Activated naive CD8-positive, alpha-beta T cell (primary cell): ENCODE results near the gene RTN4RL1.

ENCODE experiments used
- H3K27ac Mint-ChIP-seq: one replicate; pipeline ENCODE4 v1.8.0; 2021; ENCODE audit warnings: mixed read lengths
- H3K27me3 Mint-ChIP-seq: one replicate; pipeline ENCODE4 v1.8.0; 2021; ENCODE audit warnings: mixed read lengths
- H3K36me3 Mint-ChIP-seq: one replicate; pipeline ENCODE4 v1.8.0; 2021; ENCODE audit warnings: mixed read lengths
- H3K4me1 Mint-ChIP-seq: one replicate; pipeline ENCODE4 v1.8.0; 2021; ENCODE audit warnings: low read depth, mixed read lengths
- H3K4me3 Mint-ChIP-seq: one replicate; pipeline ENCODE4 v1.8.0; 2021; ENCODE audit warnings: mild to moderate bottlenecking, mixed read lengths
- H3K9me3 Mint-ChIP-seq: one replicate; pipeline ENCODE4 v1.8.0; 2021; ENCODE audit warnings: low read depth, mixed read lengths

The RTN4RL1 gene

DNA sequence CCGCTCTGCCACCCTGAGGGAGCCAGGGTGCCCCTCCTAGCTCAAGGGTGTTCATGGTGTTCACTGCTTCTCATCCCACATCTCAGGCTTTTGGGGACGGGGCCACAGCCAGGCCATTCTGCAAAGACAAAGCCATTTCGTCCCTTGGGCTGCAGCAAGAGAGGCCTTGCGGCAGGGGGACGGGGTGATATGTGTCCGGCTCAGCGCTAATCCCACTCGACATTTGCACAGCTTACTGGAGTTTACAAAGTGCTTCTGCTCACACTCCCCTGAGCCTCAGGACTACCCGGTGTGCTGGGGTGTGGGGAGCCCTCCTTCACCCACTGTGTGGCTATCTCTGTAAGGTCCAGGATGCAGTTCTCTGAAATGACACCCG, 84.3 kb downstream of the RTN4RL1 start:
- H3K27ac Mint-ChIP-seq, result no peak overlapping the region

DNA sequence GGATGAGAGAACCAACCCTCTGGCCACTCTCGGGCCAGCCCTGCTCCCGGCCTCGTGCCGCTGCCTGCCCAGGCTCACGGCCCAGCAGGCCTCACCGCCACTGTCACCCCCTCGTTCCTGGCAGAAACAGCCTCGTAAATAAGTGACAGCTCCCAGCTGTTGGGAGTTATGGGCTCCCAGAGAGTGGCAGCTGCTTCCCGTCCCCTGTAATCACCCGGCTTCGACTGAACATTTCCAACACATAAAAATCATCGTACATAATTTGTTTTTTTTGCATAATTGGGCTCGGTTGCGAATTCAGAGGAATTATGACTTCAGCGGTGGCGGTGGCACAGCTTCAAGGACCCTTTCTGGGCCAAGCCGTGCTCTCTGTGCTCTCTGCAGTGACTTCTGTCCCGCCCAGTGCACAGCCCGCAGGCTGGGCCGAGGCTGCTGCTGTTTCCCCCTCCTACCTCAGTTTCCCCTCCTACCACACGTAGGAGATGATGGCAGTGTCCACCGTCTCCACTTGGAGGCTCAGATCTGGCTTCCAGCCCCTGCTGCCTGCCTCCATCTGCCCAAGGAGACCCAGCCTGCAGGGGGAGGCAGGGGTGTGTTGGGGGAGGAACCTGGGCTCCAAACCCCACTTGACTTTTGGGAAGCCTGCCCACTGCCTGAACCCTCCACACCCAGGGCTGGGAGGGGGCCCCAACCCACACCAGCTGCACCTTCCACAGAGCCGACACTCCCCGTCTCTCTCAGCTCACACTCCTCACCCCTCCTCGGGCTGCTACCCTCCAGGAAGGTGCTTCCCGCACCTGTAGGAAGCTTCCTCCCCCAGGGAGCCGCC, 84.9 kb downstream of the RTN4RL1 start:
- Mint-ChIP-seq H3K27me3 (no peaks in the 10 kb centered on the region), H3K4me3 (no peak overlapping the region), H3K4me1 (no peaks in the 10 kb centered on the region), H3K9me3 (no peaks in the 10 kb centered on the region), H3K27ac (no peak overlapping the region), H3K36me3 (no peaks in the 10 kb centered on the region)

More for the DNA sequence above, 84.3 kb downstream of the RTN4RL1 start:
- Mint-ChIP-seq H3K27me3 (no peaks in the 10 kb centered on the region), H3K4me3 (no peak overlapping the region), H3K36me3 (no peaks in the 10 kb centered on the region), H3K9me3 (no peaks in the 10 kb centered on the region), H3K4me1 (no peaks in the 10 kb centered on the region)

DNA sequence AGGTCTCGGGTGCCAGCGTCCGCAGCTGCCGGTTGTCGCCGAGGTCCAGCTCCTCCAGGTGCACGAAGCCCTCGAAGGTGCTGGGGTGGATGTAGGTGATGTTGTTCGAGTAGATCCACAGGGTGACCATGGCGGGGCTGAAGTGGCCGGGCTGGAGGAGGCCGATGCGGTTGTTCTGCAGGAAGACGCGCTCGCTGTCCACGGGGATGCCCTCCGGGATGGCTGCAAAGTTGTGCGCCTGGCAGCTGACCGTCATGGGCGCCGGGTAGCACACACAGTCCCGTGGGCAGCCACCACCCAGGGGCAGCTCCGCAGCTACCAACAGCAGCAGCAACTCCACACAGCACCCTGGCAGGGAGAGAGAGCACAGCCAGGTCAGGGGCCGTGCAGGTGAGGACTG, 87.7 kb downstream of the RTN4RL1 start:
- H3K27ac Mint-ChIP-seq, result no peak overlapping the region
- H3K4me3 Mint-ChIP-seq, result no peak overlapping the region
- H3K36me3 Mint-ChIP-seq, result no peaks in the 10 kb centered on the region
- H3K9me3 Mint-ChIP-seq, result no peaks in the 10 kb centered on the region
- no peaks in the 10 kb centered on the region for H3K4me1 Mint-ChIP-seq
- no peaks in the 10 kb centered on the region for H3K27me3 Mint-ChIP-seq

DNA sequence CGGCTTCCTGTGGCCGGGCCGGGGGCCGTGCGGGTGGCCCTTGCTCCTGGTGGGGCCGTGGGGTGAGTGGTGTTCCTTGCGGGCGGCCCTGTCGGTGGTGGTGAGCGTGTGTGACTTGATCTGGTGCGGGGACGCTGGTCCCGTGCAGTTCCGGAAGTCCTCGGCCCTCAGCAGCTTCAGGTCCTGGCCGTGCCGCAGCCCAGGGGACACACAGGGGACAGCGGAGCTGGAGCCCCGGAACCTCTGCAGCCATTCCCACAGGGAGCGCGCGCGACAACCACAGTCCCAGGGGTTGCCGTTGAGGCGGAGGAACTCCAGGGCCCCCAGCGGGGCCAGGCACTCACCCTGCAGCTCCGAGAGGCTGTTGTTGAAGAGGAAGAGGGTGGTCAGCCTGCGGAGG, 88.4 kb downstream of the RTN4RL1 start:
- Mint-ChIP-seq H3K9me3 (no peaks in the 10 kb centered on the region), H3K4me3 (no peak overlapping the region), H3K4me1 (no peaks in the 10 kb centered on the region), H3K36me3 (no peaks in the 10 kb centered on the region), H3K27me3 (no peaks in the 10 kb centered on the region), H3K27ac (no peak overlapping the region)

DNA sequence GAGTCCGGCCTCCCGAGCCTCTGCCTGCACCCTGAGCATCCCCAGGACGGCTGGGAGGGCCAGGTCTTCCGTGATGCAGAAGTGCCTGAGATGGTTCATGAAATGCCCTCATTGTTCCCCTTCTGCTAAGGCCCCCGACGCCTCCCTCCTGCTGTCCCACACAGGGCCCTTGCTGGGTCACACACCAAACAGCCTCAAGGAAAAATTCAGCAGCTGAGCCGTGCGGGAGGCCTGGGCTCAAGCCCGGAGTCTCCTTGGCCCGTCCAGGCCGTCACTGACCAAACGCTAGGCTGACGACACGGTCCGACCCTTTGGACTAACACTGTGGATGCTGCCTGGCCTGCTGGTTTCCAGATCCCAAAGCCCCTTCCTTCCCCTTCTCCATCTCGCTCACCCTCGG, 90.2 kb downstream of the RTN4RL1 start:
- Mint-ChIP-seq H3K27me3 (peaks cover 3% of the 10 kb centered on the region), H3K4me1 (no peaks in the 10 kb centered on the region), H3K4me3 (no peak overlapping the region), H3K9me3 (no peaks in the 10 kb centered on the region), H3K27ac (no peak overlapping the region), H3K36me3 (no peaks in the 10 kb centered on the region)

DNA sequence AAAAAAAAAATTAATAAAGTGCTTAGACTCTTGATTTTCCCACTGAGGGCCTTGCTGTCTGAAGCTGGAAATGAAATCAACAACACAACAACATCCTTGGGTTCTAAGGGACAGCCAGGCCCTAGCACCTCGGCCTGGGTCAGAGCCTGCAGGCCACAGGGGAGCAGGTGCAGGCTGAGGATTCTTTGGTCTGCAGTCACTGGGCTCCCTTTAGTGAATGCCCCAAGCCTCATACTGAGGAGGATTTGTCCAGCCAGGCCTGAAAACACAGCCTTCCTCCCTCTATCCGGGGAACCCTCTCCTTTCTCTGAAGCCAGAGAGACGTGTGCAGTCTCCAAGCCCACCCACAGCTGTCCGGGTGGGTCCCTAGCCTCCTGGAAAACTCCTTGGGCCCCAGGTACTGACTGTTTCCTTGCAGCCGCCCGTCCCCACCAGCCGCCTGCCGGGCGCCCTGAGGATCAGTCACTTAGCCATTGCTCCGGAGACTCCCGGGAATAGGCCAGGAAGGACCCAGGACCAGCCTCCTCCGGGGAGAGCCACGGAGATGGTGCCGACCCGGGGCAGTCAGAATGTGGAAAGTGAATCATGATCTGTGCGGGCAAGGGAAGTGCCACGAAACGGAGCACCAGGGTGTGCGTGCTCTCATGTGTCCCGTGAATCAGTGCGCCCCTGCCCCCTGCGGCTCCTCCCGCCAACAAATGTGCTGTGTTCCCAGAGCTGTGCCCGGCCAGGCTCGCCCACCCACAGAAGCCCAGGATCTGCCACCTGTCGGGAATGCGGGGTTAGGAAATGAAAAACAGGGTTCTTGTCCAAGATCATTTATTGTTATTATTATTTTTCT, 91.0 kb downstream of the RTN4RL1 start:
- Mint-ChIP-seq H3K27me3 (peaks cover 3% of the 10 kb centered on the region), H3K4me1 (no peaks in the 10 kb centered on the region), H3K27ac (no peak overlapping the region), H3K36me3 (no peaks in the 10 kb centered on the region), H3K9me3 (no peaks in the 10 kb centered on the region), H3K4me3 (no peak overlapping the region)

DNA sequence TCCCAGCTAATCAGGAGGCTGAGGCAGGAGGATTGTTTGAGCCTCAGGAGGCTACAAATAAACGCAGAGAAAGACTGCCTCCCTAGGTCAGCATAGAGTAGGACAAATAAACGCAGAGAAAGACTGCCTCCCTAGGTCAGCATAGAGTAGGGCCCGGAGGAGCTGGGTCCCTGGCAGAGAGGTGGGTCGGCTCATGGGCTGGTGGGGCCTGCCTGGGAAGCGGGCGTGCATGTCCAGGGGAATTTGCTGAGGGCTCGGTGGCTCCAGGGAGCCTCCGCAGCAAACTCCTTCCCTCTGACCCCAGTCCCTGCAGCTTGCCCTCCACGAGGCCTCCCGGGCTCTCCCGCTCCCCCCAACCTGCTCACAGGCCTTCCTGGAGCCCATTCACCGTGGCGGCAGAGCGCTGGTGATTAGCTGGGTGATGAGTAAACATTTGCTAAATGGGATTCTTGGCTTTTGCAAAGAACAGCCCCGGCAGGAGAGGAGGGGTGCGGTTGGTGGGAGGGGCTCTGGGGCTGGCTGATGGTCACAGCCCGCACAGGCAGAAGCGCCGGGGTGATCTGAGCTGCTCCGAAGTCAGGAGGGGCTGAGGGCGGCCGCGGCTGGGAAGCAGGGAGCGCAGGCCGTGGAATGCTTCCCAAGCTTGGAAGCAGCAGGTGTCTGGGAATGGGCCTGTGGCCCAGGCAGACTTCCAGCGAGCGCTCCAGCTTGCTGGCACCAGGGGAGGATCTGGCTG, 93.1 kb downstream of the RTN4RL1 start:
- no peaks in the 10 kb centered on the region for H3K9me3 Mint-ChIP-seq
- H3K36me3 Mint-ChIP-seq, result no peaks in the 10 kb centered on the region
- H3K4me1 Mint-ChIP-seq, result no peaks in the 10 kb centered on the region
- H3K4me3 Mint-ChIP-seq, result no peak overlapping the region
- peaks cover 3% of the 10 kb centered on the region for H3K27me3 Mint-ChIP-seq
- H3K27ac Mint-ChIP-seq, result no peak overlapping the region

DNA sequence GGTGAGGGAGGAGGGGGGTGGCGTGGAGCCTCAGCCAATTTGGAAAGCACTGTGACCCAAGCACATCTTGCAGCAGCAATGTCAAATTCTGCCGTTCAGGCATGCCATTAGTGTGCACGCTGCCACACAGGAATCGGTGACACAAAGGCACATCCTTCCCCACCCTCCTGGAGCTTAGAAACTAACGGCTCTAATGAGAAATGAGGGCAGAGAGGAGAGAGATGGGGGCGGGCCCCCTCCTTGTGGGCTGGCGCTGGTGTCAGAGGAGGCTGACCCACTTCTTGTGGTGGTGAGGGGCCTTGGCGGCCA, 94.8 kb downstream of the RTN4RL1 start:
- H3K36me3 Mint-ChIP-seq, result no peaks in the 10 kb centered on the region
- H3K4me3 Mint-ChIP-seq, result no peak overlapping the region
- H3K9me3 Mint-ChIP-seq, result no peaks in the 10 kb centered on the region
- peaks cover 3% of the 10 kb centered on the region for H3K27me3 Mint-ChIP-seq
- H3K4me1 Mint-ChIP-seq, result no peaks in the 10 kb centered on the region
- no peak overlapping the region for H3K27ac Mint-ChIP-seq

DNA sequence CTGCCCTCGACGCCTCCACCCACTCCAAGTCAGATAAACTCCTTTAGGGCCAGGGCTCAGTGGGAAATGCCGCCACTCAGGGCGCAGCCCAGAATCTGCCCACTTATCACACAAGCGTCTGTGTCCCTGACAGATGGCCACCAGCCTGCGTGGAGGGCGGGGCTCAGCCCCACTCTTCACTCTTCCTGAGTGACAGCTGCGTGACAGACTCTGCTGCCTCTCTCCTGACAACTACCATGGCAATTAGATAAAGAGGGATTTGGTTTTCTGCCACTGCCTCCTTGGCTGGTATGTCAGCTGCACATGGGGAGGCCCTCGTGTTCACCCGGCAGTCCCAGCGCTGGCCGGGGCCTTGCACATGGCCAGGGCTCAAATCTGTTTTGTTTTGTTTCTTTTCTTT, 96.2 kb downstream of the RTN4RL1 start:
- Mint-ChIP-seq H3K27ac (no peak overlapping the region), H3K36me3 (no peaks in the 10 kb centered on the region), H3K4me3 (no peak overlapping the region), H3K27me3 (peaks cover 3% of the 10 kb centered on the region), H3K9me3 (no peaks in the 10 kb centered on the region), H3K4me1 (no peaks in the 10 kb centered on the region)

DNA sequence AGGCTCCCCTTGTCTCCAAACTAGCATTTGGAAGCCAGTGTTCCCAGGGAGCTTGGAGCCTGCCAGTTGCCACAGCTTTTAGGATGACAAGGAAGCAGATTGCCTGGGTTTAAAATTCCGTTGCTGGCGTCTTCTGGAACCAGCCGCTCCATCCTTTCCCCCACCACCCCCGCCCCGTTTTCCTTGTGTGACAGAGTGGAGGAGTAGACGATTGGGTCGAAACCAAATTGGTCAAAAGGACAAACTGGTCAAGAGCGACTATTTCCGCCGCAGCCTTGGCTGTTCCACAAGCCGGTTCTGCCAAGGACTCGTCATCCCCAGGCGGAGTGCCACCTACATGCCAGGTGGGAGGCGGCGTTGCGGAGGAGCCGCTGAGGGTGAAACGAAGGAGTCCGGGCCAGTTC, 104.2 kb downstream of the RTN4RL1 start:
- Mint-ChIP-seq H3K9me3 (no peaks in the 10 kb centered on the region), H3K27me3 (no peaks in the 10 kb centered on the region), H3K36me3 (no peaks in the 10 kb centered on the region), H3K4me1 (no peaks in the 10 kb centered on the region), H3K4me3 (no peak overlapping the region), H3K27ac (no peak overlapping the region)

DNA sequence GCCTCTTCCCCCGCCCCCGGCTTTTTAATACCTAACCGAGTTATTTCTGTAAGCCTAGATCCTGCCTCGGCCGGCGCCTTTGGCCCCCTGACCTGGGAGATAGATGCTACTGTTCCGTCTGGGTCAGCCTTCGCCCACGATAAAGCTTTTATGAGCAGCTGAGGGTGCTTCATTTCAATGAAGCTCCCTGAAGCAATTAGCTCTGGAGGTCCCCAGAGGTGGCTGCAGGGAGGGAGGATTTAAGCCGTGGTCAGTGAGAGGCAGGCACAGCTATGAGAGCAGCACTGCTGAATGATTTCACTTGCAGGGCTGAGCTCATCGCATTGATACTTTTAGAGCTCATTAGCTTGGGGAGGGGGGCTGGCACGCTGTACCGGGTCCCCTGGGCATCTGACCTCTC, 105.9 kb downstream of the RTN4RL1 start:
- no peaks in the 10 kb centered on the region for H3K27me3 Mint-ChIP-seq
- H3K4me1 Mint-ChIP-seq, result no peaks in the 10 kb centered on the region
- no peak overlapping the region for H3K4me3 Mint-ChIP-seq
- H3K27ac Mint-ChIP-seq, result no peak overlapping the region
- H3K36me3 Mint-ChIP-seq, result no peaks in the 10 kb centered on the region
- no peaks in the 10 kb centered on the region for H3K9me3 Mint-ChIP-seq

DNA sequence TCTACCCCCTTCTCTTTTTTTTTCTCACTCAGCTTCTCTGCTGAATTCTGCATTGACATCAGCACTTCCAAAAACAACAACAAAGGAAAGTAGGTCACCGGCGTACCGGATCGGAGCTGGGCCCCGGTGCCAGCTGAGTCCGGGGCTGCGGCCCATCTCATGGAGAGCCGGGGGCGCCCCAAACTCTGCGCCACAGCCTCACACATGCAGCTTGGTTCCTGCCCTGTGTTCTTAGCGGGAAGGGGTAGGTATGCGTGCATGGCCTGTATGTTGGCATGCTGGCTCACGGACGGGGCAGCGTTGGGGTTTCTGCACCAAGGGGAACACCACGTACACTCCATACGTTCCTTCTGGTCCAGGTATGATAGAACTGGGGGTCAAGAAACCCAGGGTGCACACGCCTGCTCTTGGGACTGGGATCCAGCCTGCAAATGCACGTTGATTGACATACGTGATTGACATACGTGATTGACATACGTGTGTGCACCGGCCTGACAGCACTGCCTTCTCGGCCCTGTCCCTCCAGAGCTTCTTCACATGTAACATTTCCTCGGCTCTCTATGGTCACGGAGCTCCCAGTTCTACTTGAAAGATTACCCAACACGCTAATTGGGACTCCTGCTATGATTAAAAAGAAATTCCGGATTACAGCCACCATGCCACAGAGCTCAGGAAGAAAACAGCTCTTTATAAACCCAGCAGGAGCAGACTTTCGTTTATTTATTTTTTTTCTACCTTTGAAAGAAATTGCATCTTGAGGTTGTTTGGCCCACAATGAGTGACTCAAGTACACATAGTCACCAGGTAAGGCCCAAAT, 106.6 kb downstream of the RTN4RL1 start:
- H3K27ac Mint-ChIP-seq, result no peak overlapping the region
- H3K9me3 Mint-ChIP-seq, result no peaks in the 10 kb centered on the region
- H3K27me3 Mint-ChIP-seq, result no peaks in the 10 kb centered on the region
- no peaks in the 10 kb centered on the region for H3K4me1 Mint-ChIP-seq
- no peaks in the 10 kb centered on the region for H3K36me3 Mint-ChIP-seq
- no peak overlapping the region for H3K4me3 Mint-ChIP-seq

DNA sequence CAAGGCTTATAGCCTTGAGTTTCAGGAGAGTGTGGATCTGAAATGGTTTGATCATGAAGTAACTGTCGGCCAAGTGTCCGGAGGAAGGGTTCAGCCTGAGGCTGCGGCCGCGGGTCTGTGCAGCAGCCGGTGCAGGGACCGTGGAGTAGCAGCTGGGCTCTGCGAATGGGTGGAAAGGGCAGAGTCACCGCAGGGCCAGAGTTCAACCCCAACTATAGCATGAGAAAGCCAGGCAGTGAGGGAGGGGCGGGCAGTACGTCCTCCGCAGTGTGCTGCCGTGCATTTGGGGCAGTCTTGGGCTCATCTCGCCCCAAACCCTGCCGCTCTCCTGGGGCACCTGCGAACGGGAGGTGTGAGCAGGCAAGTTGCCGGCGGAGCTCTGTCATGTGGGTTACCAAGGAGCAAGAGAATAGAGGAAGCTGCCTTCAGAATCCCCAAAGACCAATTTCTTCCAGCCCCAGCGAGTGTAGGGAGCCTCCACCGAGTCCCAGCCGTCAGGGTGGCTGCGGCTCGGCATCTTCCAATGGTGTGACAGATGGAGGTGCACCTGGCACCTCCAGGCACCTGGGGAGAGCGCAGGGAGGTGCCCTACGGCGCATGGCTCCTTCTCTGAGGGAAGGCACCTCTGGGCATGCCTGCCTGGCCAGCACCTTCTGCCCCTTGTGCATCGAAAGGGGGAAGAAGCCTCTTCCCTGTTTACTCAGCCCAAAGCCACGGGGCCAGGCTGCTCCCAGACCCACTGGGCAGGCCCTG, 108.0 kb downstream of the RTN4RL1 start:
- H3K9me3 Mint-ChIP-seq, result no peaks in the 10 kb centered on the region
- peaks cover 2% of the 10 kb centered on the region for H3K27me3 Mint-ChIP-seq
- H3K4me1 Mint-ChIP-seq, result no peaks in the 10 kb centered on the region
- H3K36me3 Mint-ChIP-seq, result no peaks in the 10 kb centered on the region
- H3K27ac Mint-ChIP-seq, result no peak overlapping the region
- no peak overlapping the region for H3K4me3 Mint-ChIP-seq

DNA sequence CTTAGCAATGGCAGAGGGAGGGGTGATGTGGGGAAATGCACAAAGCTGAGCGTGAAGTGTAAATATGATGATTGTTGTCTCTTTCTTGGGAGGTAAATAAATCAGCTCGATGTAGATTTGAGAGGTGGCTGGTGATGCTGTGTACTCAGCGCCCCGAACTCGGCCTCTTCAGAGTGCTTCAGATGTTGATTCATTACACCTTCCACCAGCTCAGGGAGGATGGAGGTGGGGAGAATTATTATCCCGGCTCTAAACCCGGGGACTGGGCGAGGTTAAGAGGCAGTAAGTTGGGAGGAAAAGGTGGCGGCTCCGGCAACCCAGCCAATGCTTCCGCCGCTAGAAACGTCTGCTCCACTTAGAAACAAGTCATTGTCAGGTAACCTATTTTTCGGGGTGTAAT, 108.8 kb downstream of the RTN4RL1 start:
- Mint-ChIP-seq H3K4me3 (no peak overlapping the region), H3K9me3 (no peaks in the 10 kb centered on the region), H3K27ac (no peak overlapping the region), H3K27me3 (peaks cover 5% of the 10 kb centered on the region), H3K4me1 (no peaks in the 10 kb centered on the region), H3K36me3 (peaks cover 2% of the 10 kb centered on the region)
